Mammary epithelial cell (primary cell): Measurements from ENCODE around the gene SEZ6L2.

ENCODE experiments used
- EZH2 ChIP-seq: IDR thresholded peaks from 2 replicates; pipeline ENCODE4 v1.6.1; 2012; ENCODE audit warnings: low read length, inconsistent platforms, borderline replicate concordance
- TF ChIP-seq, protein P1 (sequence below), 2 donors: IDR thresholded peaks in 1 of 2; conservative IDR thresholded peaks in 1 of 2; 2 replicates each; pipeline ENCODE4 v1.5.1; 2011 to 2012; ENCODE audit warnings: inconsistent platforms in 2 of 2, low read length in 2 of 2, mild to moderate bottlenecking in 2 of 2, control low read depth in 1 of 2, low read depth in 1 of 2; ENCODE audit not compliant: insufficient read depth in 1 of 2; ENCODE audit errors: extremely low read depth in 1 of 2

DNA sequence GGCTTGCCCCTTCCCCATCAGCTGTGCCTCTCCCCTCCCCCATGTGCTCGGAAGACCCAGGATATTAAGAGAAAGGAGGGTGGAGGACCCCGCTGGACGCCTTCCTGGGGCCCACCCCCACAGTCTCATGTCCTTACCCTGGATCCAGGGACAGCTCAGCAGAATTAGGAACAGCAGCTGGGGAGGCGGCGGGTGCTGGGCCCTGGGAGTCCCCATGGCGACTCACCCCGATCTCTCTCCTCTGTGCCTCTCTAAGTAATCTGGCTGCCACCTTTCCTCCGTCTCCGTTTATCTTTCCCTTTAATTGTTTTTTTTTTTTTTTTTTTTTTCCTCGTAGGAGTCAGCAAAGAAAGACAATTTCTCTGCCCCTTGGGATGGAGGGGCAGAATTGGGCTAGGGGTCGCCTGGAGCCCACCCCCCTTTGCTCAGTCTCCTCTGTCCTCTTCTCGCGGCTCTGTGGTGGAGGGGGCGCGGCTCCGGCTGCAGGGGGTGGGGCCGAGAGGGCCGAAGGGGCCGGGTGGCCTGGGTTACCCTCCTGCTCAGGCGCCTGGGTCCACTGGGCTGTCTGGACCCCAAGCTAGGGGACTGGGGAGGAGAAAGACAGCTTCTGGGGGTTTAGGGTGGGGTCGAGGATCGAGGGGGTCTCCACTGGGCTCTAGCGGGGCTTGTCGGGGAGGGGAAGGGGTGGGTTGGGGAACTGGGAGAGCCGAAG, 390 bp downstream of the SEZ6L2 start:
- TF ChIP-seq, protein P1, sequence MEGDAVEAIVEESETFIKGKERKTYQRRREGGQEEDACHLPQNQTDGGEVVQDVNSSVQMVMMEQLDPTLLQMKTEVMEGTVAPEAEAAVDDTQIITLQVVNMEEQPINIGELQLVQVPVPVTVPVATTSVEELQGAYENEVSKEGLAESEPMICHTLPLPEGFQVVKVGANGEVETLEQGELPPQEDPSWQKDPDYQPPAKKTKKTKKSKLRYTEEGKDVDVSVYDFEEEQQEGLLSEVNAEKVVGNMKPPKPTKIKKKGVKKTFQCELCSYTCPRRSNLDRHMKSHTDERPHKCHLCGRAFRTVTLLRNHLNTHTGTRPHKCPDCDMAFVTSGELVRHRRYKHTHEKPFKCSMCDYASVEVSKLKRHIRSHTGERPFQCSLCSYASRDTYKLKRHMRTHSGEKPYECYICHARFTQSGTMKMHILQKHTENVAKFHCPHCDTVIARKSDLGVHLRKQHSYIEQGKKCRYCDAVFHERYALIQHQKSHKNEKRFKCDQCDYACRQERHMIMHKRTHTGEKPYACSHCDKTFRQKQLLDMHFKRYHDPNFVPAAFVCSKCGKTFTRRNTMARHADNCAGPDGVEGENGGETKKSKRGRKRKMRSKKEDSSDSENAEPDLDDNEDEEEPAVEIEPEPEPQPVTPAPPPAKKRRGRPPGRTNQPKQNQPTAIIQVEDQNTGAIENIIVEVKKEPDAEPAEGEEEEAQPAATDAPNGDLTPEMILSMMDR (conservative IDR thresholded peaks at IDR 0.05 in 1 of 2, IDR thresholded peaks at IDR 0.05 in 1 of 2; ENCODE audit: extremely low read depth in 1 of 2, insufficient read depth in 1 of 2, low read depth in 1 of 2, low read length in 2 of 2): no peak
- no peak for TF ChIP-seq EZH2
